HG02798 (cell line): Measurements from ENCODE around the gene SESN2.
A peak's percentile ranks its signal among the peaks of the same experiment; 100 is the strongest.

Experiments
- ATAC-seq: cut with Tn5 transposase; IDR thresholded peaks from one replicate; pipeline ENCODE4 v1.9.1; 2021; ENCODE audit warnings: mild to moderate bottlenecking; ENCODE audit not compliant: unreplicated experiment, poor library complexity

The SESN2 gene, protein sequence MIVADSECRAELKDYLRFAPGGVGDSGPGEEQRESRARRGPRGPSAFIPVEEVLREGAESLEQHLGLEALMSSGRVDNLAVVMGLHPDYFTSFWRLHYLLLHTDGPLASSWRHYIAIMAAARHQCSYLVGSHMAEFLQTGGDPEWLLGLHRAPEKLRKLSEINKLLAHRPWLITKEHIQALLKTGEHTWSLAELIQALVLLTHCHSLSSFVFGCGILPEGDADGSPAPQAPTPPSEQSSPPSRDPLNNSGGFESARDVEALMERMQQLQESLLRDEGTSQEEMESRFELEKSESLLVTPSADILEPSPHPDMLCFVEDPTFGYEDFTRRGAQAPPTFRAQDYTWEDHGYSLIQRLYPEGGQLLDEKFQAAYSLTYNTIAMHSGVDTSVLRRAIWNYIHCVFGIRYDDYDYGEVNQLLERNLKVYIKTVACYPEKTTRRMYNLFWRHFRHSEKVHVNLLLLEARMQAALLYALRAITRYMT

GRCh38 chr1:28259252-28259933, at the start of gene SESN2:
SESN2 (plus strand) TSS chr1:28259518; CDS start chr1:28259848, 330 bp downstream.
- ATAC-seq, result peak; percentile 98

DNA sequence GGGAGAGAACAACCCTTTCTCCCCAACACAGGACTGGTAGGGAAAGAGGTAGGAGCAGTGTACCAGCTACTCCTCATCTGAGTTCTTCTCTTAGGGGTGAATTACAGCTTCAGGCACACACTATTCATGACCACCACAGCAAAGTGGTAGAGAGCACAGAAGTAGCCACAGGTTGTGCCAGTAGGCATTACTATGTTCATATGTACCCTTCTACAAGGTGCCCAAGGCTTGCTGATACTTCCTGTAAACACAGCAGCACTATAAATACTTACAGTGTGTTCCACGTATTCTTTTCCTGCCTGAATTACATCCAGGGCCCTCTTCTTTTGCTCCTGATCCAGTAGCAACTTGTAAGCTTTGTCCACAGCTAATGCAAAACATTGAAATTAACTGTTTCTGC, 49.6 kb upstream of the SESN2 start:
- ATAC-seq, result no peak

- no peak for ATAC-seq
Measured at GRCh38 chr1:28213315-28213714, 46.0 kb upstream of the SESN2 start.

- ATAC-seq, result no peak
Measured at GRCh38 chr1:28229089-28229488, 30.2 kb upstream of the SESN2 start.

- no peak for ATAC-seq
Measured at GRCh38 chr1:28229996-28230395, 29.3 kb upstream of the SESN2 start.

- ATAC-seq, result peak; percentile 68
Measured at GRCh38 chr1:28232558-28233263, 26.6 kb upstream of the SESN2 start, which contains the start of gene DNAJC8. DNAJC8 (minus strand) TSS chr1:28233029; CDS start chr1:28232998, 31 bp downstream.

DNA sequence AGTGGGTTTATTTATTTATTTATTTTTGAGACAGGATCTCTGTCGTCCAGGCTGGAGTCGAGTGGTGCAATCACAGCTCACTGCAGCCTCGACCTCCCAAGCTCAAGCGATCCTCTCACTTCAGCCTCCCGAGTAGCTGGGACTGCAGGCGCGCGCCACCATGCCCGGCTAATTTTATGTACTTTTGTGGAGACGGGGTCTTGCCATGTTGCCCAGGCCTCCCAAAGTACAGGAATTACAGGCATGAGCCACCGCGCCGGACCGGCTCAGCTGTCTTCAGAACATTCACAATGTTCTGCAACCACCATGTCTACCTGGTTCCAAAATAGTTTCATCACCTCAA, 26.1 kb upstream of the SESN2 start:
- no peak for ATAC-seq

- ATAC-seq, result peak; percentile 92
Measured at GRCh38 chr1:28235755-28236655, 23.3 kb upstream of the SESN2 start, which contains the start of gene ATP5IF1. ATP5IF1 (plus strand) TSS chr1:28236124; CDS start chr1:28236184, 60 bp downstream.

GRCh38 chr1:28236656-28237322, 22.5 kb upstream of the SESN2 start:
- no peak for ATAC-seq

DNA sequence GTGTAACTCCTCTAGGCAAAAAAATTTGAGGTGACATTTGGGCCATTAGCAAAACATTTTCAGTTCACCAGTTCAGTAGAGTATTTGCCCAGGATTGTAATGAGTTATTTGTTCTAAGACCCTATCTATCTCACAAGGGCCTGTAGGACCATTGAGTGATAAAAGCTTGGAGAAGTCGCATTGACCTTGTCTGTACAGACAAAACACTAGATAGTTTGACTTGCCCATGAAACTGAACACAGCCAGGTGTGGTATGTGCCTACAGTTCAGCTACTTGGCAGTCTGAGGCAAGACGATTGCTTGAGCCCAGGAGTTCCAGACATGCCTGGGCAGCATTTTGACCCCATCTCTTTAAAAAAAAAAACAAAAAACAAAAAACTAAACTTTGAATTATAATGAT, 20.3 kb upstream of the SESN2 start:
- ATAC-seq, result no peak

DNA sequence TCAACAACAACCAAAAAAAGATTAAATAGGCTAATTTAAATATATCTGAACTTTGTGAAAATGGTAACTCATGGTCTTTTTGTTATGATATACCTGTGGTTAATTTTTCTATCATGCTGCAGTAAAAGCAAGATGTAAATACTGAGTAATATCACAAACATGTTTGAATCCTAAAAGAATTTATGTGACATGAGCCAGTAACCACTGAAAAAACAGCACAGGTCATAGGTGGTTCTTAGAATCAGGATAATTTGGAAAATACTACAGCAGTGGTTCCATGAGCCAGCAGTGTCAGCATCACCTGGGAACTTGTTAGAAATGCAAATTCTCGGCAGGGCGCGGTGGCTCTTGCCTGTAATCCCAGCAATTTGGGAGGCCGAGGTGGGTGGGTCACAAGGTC, 19.3 kb upstream of the SESN2 start:
- no peak for ATAC-seq

DNA sequence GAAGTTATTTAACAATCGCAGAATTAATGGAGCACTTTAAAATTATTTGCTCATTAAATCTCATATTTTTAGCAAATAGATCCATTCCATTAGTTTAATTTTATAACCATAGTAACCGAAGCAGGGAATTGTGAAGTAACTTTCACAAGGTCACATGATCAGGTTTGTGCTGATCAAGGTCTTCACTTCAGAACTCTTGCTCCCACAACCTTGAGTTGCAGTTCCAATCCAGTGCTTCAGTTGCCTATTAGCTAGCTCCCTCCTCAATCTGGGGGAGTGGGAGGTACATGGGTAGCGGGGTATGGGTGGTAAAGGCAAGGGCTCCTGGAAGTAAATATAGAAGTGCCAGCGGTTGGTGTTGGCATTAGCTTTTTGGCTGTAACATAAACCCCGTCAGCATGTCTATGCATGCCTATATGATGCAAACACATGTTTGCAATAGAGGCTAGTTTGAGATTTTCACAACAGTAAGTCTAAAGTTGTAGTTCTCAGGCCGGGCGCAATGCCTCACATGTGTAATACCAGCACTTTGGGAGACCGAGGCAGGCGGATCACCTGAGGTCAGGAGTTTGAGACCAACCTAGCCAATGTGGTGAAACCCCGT, 17.6 kb upstream of the SESN2 start:
- ATAC-seq, result no peak

GRCh38 chr1:28243685-28244311, 15.5 kb upstream of the SESN2 start:
- ATAC-seq, result no peak

DNA sequence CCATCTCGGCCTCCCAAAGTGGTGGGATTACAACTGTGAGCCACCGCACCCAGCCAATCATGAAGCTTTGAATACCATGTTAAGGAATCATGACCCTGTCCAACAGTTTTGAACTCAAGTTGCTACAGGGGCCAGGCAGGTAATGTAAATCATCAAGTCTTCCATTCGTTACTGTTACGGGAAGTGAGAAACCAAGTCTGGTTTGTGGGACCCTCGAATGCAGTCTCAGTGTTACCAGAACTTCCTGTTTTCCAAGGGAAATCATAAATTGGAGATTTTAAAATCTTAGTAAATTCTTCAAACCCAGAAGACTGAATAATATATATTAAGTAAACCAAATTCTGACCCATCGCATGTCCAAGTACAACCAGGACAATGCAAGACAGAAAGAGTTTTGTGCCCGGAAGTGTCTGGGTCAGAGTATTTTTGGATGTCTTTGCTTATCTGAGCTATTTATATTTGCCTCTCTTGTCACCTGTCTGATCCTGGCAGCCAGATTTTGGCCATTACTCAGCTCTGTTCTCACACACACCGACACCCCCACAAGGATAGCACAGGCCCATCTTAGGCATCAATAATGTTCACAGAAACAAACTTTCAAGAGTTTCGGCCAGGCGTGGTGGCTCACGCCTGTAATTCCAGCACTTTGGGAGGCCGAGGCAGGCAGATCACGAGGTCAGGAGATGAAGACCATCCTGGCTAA, 14.6 kb upstream of the SESN2 start:
- ATAC-seq, result peak; percentile 23

DNA sequence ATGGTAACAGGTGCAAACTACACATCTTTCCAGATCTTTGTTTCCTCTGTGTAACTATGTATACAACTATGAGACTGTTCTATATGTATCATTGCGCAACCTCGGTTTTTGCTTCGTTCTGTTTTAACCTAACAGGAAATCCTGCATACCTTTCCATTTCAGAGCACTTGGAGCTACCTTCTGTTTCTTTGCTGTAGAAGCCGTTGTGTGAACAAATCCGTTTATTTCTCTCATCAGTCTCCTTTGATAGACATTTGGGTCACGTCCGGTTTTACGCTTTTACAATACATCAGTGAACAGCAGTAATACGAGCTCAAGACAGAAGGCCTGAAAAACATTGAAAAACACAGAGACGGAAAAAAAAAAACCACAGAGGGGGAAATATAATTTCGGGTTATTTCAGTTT, 12.9 kb upstream of the SESN2 start:
- ATAC-seq, result no peak

GRCh38 chr1:28247612-28248272, 11.6 kb upstream of the SESN2 start:
- ATAC-seq, result no peak

DNA sequence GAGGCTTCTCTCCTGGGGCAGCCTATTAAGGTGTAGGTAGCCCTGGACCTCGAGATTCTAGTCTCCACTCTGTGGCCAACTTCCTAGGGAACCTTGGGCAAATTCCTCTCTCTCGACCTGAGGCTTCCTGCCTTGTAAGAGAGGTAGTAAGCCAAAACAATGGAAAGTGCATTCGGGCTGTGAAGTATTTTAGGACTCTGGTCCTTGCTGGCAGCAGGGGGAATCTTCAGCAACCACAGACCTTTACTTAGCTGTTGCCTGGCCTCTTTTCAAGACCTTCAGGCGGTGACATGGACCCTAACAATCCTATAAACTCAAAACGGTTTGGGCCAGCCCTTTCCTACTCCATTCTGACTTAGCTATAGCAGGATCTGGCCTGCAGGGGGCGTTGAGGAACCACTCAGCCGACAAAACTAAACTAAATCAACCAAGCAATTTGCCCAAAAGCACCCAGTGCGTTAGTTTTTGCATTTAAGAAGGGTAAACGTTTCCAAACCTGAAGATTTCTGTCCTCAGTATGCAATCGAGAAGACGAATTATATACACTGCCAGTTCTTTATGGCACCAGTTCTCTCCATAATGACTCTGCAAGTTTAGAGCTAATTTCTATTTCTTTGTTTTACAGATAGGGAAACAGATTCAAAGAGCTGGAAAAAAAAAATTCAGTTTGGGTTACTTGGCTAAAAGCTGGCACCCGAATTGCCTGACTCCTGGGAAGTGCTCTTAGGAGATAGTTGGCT, 10.9 kb upstream of the SESN2 start:
- ATAC-seq, result peak; percentile 18
